ENCODE results near the gene LRRC26.

The LRRC26 gene

GRCh38 chr9:137182836-137183235 lies 13.0 kb upstream of the LRRC26 start:
- ATAC-seq (no peak), DNase-seq (no peak)

- ATAC-seq (no peak), DNase-seq (no peak)
These were observed 11.8 kb upstream of the LRRC26 start for GRCh38 chr9:137181680-137182079.

GRCh38 chr9:137180491-137180890 lies 10.6 kb upstream of the LRRC26 start:
- no peak for ATAC-seq
- no peak for DNase-seq

GRCh38 chr9:137179761-137180160 lies 9.9 kb upstream of the LRRC26 start:
- no peak for ATAC-seq
- no peak for DNase-seq

GRCh38 chr9:137178939-137179630 lies 9.2 kb upstream of the LRRC26 start:
- no peak for DNase-seq
- ATAC-seq = no peak

GRCh38 chr9:137178201-137178938 lies 8.5 kb upstream of the LRRC26 start:
- ATAC-seq (no peak), DNase-seq (no peak)

- peak; percentile 44 for ATAC-seq
- DNase-seq = no peak
These were observed 6.7 kb upstream of the LRRC26 start for GRCh38 chr9:137176302-137177182.

GRCh38 chr9:137175345-137175961 lies 5.6 kb upstream of the LRRC26 start:
- no peak for ATAC-seq
- DNase-seq = no peak

- no peak for ATAC-seq
These were observed 5.0 kb upstream of the LRRC26 start for GRCh38 chr9:137174722-137175293.

GRCh38 chr9:137173796-137174664 lies 4.2 kb upstream of the LRRC26 start:
- ATAC-seq (no peak), DNase-seq (no peak)

More at GRCh38 chr9:137174722-137175293, 5.0 kb upstream of the LRRC26 start:
- no peak for DNase-seq

GRCh38 chr9:137172901-137173795 lies 3.3 kb upstream of the LRRC26 start:
- DNase-seq = no peak
- no peak for ATAC-seq

GRCh38 chr9:137171149-137171900 lies 1.5 kb upstream of the LRRC26 start:
- no peak for ATAC-seq
- no peak for DNase-seq

- ATAC-seq (no peak), DNase-seq (no peak)
These were observed 766 bp upstream of the LRRC26 start for GRCh38 chr9:137170486-137171148.

- DNase-seq = no peak
- no peak for ATAC-seq
These were observed 671 bp downstream of the LRRC26 start for GRCh38 chr9:137168904-137169856.

GRCh38 chr9:137168573-137168903 lies 1.3 kb downstream of the LRRC26 start:
- ATAC-seq = no peak
- peak; percentile 34 for DNase-seq

GRCh38 chr9:137167747-137168572 lies 1.9 kb downstream of the LRRC26 start:
- DNase-seq = no peak
- ATAC-seq = no peak
